PFSK-1 (cell line): ENCODE results near the gene DISP1.

Source experiments
- FOXP2 ChIP-seq: optimal IDR thresholded peaks from 2 replicates; pipeline ENCODE3; 2011; ENCODE audit warnings: borderline replicate concordance, control low read depth, inconsistent platforms; ENCODE audit not compliant: insufficient read depth; ENCODE audit errors: extremely low read length, extremely low read depth
- POLR2AphosphoS5 ChIP-seq: IDR thresholded peaks from 2 replicates; pipeline ENCODE4 v1.6.1; 2012; ENCODE audit warnings: low read depth, mild to moderate bottlenecking, control low read depth, low read length, moderate library complexity
- SIN3A ChIP-seq: IDR thresholded peaks from 2 replicates; pipeline ENCODE4 v1.6.1; 2012; ENCODE audit warnings: mild to moderate bottlenecking, low read length, moderate library complexity, borderline replicate concordance; ENCODE audit not compliant: insufficient read depth
- TAF1 ChIP-seq: IDR thresholded peaks from 2 replicates; pipeline ENCODE4 v1.6.1; 2012; ENCODE audit warnings: low read length, control low read depth, borderline replicate concordance; ENCODE audit not compliant: insufficient read depth
- TF ChIP-seq, protein P1 (sequence below), 2 experiments: IDR thresholded peaks; 2 replicates each; pipeline versions ENCODE4 v1.6.1 to v1.8.0; 2011 to 2012; ENCODE audit warnings: low read depth in 2 of 2, low read length in 2 of 2, control low read depth in 1 of 2, inconsistent platforms in 1 of 2, mild to moderate bottlenecking in 1 of 2, moderate library complexity in 1 of 2; ENCODE audit not compliant: insufficient read depth in 1 of 2

Gene DISP1

DNA sequence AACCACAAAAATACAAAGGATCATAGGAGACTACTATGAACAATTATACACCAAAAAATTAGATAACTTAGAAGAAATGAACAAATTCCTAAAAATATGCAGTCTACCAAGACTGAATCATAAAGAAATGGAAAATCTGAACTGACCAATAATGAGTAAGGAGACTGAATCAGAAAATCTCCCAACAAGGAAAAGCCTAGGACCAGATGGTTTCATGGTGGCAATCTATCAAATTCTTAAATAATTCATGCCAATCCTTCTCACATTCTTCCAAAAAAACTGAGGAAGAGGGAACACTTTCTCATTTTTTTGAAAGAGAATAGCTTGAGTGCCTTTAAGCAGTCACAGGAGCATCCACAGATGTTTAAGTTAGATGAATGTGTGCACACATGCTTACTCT, 31.8 kb upstream of the DISP1 start:
- no peak for TF ChIP-seq FOXP2
- TF ChIP-seq, protein P1, sequence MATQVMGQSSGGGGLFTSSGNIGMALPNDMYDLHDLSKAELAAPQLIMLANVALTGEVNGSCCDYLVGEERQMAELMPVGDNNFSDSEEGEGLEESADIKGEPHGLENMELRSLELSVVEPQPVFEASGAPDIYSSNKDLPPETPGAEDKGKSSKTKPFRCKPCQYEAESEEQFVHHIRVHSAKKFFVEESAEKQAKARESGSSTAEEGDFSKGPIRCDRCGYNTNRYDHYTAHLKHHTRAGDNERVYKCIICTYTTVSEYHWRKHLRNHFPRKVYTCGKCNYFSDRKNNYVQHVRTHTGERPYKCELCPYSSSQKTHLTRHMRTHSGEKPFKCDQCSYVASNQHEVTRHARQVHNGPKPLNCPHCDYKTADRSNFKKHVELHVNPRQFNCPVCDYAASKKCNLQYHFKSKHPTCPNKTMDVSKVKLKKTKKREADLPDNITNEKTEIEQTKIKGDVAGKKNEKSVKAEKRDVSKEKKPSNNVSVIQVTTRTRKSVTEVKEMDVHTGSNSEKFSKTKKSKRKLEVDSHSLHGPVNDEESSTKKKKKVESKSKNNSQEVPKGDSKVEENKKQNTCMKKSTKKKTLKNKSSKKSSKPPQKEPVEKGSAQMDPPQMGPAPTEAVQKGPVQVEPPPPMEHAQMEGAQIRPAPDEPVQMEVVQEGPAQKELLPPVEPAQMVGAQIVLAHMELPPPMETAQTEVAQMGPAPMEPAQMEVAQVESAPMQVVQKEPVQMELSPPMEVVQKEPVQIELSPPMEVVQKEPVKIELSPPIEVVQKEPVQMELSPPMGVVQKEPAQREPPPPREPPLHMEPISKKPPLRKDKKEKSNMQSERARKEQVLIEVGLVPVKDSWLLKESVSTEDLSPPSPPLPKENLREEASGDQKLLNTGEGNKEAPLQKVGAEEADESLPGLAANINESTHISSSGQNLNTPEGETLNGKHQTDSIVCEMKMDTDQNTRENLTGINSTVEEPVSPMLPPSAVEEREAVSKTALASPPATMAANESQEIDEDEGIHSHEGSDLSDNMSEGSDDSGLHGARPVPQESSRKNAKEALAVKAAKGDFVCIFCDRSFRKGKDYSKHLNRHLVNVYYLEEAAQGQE (IDR thresholded peaks at IDR 0.05; ENCODE audit: insufficient read depth in 1 of 2, low read depth in 2 of 2, low read length in 2 of 2), result no peak
- no peak for TF ChIP-seq SIN3A
- TF ChIP-seq POLR2AphosphoS5, result no peak
- TF ChIP-seq TAF1, result no peak

DNA sequence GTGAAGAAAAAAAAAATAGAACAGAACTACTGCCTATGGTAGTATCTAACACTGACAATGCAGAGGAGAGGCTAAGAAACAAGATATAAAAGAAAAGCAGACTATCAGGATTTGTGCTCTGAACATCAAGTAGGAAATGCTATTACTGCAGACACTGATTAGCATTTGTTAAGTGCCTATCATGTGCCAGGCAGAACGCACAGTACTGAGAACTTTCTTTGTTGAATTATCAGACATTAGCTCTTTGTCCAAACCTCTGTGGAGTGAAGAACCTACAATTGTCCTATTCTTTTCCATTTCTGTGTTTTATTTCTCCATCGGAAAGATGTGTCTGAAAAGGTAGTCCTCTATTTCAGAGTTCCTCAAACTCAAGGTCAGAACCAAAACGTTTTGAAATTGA, 30.5 kb upstream of the DISP1 start:
- no peak for TF ChIP-seq FOXP2
- TF ChIP-seq, protein P1 (IDR thresholded peaks at IDR 0.05; ENCODE audit: insufficient read depth in 1 of 2, low read depth in 2 of 2, low read length in 2 of 2), result no peak
- TF ChIP-seq POLR2AphosphoS5, result no peak
- TF ChIP-seq SIN3A, result no peak
- TF ChIP-seq TAF1, result no peak

DNA sequence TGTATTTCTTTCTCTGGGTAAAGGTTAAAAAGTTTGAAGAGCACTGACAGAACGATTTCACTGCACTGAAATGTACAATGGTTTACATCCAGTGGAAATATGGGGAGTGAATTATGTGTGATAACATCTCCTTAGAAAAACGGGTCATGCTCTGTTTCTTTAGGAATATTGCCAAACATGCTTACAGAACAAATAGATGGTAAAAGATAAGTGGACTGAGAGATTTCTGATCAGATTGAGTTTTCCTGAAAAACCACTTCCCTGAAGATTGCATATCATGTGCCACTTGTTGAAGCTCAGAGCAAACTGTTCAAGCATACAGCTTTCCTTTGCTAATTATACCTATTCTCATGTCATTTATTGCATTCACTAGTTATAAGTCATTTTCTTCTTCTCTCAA, 29.9 kb upstream of the DISP1 start:
- TF ChIP-seq POLR2AphosphoS5 (no peak; the same call in 1 of the 2 replicates), SIN3A (peak; percentile 83; the same call in 1 of the 2 replicates), FOXP2 (no peak), TAF1 (no peak)
- TF ChIP-seq, protein P1 (IDR thresholded peaks at IDR 0.05; ENCODE audit: insufficient read depth in 1 of 2, low read depth in 2 of 2, low read length in 2 of 2), result no peak

DNA sequence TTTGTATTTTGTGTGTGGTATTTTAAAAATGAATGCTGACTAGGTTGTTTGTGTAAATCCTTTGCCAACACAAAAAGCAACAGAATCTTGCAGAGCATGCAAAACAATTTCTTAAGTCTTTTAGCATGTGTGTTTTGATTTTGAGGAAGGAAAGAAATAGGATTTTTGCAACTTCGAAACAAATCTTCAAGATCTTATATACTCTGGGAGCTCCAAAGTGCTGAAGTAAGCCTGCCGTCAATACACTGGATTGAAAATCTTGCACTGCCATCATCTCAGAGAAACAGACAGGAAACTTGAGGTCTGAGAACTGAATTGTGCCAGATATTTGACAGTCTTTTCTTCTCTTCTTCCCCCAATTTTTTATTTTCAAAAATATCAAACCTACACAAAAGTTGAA, 29.3 kb upstream of the DISP1 start:
- TF ChIP-seq POLR2AphosphoS5 (no peak), SIN3A (no peak), FOXP2 (no peak), TAF1 (no peak)
- TF ChIP-seq, protein P1 (IDR thresholded peaks at IDR 0.05; ENCODE audit: insufficient read depth in 1 of 2, low read depth in 2 of 2, low read length in 2 of 2), result no peak

DNA sequence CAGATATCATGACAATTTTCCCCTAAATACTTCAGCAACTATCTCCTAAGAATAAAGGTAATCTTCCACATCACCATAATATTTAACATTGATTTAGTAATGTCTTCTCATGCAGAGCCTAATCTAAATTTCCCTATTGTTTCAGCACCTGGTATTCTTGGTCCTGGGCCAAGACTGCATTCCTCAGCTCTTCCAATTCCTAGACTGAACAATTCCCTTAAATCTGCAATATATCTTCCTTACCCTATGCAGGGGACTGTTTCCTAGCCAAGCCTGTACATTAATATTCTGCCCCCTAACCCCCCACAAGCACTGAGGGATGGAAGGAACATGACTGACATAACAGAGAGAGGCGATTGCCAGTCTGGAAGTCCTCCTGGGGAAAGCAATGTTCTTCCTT, 28.7 kb upstream of the DISP1 start:
- TF ChIP-seq TAF1 (no peak), SIN3A (no peak), POLR2AphosphoS5 (no peak), FOXP2 (no peak)
- TF ChIP-seq, protein P1 (IDR thresholded peaks at IDR 0.05; ENCODE audit: insufficient read depth in 1 of 2, low read depth in 2 of 2, low read length in 2 of 2), result no peak
